Gastrocnemius medialis (tissue), 4 donors: ENCODE data around the gene FDXACB1. TPM values are rescaled to one million over a fixed set of nuclear protein-coding genes. Genes with fewer than 3 reads are reported as not detected.

Experiments
- ATAC-seq, 2 donors: fragments of 150-250 bp; one replicate each; pipeline ENCODE4 v1.9.1; 2016
- DNase-seq, 2 donors: peaks; one replicate each; pipeline ENCODE4 v3.0.0-alpha.2; 2019
- H3K27ac ChIP-seq, 4 donors: fragments of 200-600 bp; sonication (generic); 1 replicate in 1 of 4; 2 replicates in 3 of 4; pipeline ENCODE4 v1.5.1; 2016 to 2018; ENCODE audit warnings: mild to moderate bottlenecking in 2 of 4, moderate library complexity in 1 of 4
- H3K27me3 ChIP-seq, 3 donors: fragments of 200-600 bp; sonication (generic) in 2 of 3; 1 replicate in 1 of 3; 2 replicates in 2 of 3; pipeline versions ENCODE4 v1.5.1 to v1.6.0; 2016 to 2019; ENCODE audit warnings: mild to moderate bottlenecking in 1 of 3, moderate library complexity in 1 of 3
- H3K36me3 ChIP-seq, 2 donors: fragments of 200-600 bp; sonication (generic) in 1 of 2; one replicate each; pipeline ENCODE4 v1.5.1; 2017 to 2018
- H3K4me1 ChIP-seq, 2 donors: fragments of 200-600 bp; sonication (generic) in 1 of 2; one replicate each; pipeline ENCODE4 v1.5.1; 2016 to 2017; ENCODE audit warnings: mild to moderate bottlenecking in 2 of 2
- H3K4me3 ChIP-seq, 4 donors: fragments of 200-600 bp; sonication (generic) in 3 of 4; 1 replicate in 1 of 4; 2 replicates in 3 of 4; pipeline ENCODE4 v1.5.1; 2016 to 2019; ENCODE audit warnings: mild to moderate bottlenecking in 2 of 4
- H3K9me3 ChIP-seq, 3 donors: fragments of 200-600 bp; sonication (generic) in 2 of 3; 1 replicate in 1 of 3; 2 replicates in 2 of 3; pipeline ENCODE4 v1.5.1; 2016 to 2019
- POLR2A ChIP-seq, 2 donors: fragments of 450-650 bp; IDR thresholded peaks; one replicate each; pipeline ENCODE4 v1.6.1; 2017; ENCODE audit warnings: antibody characterized with exemption in 2 of 2, mild to moderate bottlenecking in 2 of 2, moderate library complexity in 2 of 2
- in situ Hi-C, 4 donors: fragments of 200-750 bp; cut with MboI; loops; one replicate each; pipeline versions ENCODE4 v1.15.0 to v1.8.0; 2017; ENCODE audit warnings: low sequenced_read_pairs in 4 of 4
- intact Hi-C: fragments of 100-400 bp; cut with DNase I; formaldehyde crosslinking; loops from one replicate; pipeline ENCODE4 v1.15.1; 2023; ENCODE audit warnings: low total_unique reads
- total RNA-seq, 4 donors: library from RNA; depleted of rRNA; stranded (reverse); fragments of >200 nt; gene quantifications; one replicate each; pipeline versions ENCODE4 v1.1.0 to v1.2.3, GENCODE V29; 2016
- TF ChIP-seq, protein P1 (sequence below), 5 experiments: fragments of 450-650 bp in 3 of 5; fragments of 200-600 bp in 2 of 5; sonication (generic) in 2 of 5; IDR thresholded peaks in 4 of 5; conservative IDR thresholded peaks in 1 of 5; 1 replicate in 4 of 5; 2 replicates in 1 of 5; pipeline ENCODE4 v1.5.1; 2016 to 2019; ENCODE audit warnings: antibody characterized with exemption in 5 of 5, mild to moderate bottlenecking in 3 of 5, moderate library complexity in 3 of 5

The FDXACB1 gene
- total RNA-seq, 4 donors from 2014 or later: 0.11 to 0.91 (median 0.29) TPM

DNA sequence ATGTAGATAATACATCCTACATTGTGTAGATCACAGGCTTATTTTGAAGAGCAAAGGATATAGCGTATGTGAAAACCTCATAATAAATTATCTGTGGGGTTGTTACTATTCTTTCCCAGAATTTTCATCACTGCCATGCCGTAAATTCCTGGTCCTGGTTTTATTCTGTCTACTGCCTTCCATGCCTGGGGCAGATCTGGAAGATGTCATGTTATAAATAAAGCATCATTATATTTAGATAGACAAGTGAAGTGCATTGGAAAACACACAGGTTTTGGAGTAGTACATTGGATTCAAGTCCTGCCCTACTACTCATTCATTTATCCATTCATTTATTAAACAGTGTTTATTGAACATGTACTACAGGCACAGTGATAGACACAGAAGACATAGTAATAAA lies 41.9 kb upstream of the FDXACB1 start:
- no peak overlapping the region for H3K4me3 ChIP-seq
- peaks cover 65 to 79% of the 10 kb centered on the region in 2 donors for H3K4me1 ChIP-seq
- TF ChIP-seq, protein P1, sequence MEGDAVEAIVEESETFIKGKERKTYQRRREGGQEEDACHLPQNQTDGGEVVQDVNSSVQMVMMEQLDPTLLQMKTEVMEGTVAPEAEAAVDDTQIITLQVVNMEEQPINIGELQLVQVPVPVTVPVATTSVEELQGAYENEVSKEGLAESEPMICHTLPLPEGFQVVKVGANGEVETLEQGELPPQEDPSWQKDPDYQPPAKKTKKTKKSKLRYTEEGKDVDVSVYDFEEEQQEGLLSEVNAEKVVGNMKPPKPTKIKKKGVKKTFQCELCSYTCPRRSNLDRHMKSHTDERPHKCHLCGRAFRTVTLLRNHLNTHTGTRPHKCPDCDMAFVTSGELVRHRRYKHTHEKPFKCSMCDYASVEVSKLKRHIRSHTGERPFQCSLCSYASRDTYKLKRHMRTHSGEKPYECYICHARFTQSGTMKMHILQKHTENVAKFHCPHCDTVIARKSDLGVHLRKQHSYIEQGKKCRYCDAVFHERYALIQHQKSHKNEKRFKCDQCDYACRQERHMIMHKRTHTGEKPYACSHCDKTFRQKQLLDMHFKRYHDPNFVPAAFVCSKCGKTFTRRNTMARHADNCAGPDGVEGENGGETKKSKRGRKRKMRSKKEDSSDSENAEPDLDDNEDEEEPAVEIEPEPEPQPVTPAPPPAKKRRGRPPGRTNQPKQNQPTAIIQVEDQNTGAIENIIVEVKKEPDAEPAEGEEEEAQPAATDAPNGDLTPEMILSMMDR (IDR thresholded peaks at IDR 0.05 in 4 of 5, conservative IDR thresholded peaks at IDR 0.05 in 1 of 5): no peak
- no peak for TF ChIP-seq POLR2A (IDR thresholded peaks at IDR 0.05)
- H3K27me3 ChIP-seq: no peaks in the 10 kb centered on the region
- H3K36me3 ChIP-seq: no peaks in the 10 kb centered on the region
- no peak for DNase-seq
- no peak for ATAC-seq
- intact Hi-C loops: no loop called here
- H3K27ac ChIP-seq: peak overlapping the region; percentile 91 to 94 (median 92)
- in situ Hi-C loops: no loop called here
- H3K9me3 ChIP-seq: no peaks in the 10 kb centered on the region

DNA sequence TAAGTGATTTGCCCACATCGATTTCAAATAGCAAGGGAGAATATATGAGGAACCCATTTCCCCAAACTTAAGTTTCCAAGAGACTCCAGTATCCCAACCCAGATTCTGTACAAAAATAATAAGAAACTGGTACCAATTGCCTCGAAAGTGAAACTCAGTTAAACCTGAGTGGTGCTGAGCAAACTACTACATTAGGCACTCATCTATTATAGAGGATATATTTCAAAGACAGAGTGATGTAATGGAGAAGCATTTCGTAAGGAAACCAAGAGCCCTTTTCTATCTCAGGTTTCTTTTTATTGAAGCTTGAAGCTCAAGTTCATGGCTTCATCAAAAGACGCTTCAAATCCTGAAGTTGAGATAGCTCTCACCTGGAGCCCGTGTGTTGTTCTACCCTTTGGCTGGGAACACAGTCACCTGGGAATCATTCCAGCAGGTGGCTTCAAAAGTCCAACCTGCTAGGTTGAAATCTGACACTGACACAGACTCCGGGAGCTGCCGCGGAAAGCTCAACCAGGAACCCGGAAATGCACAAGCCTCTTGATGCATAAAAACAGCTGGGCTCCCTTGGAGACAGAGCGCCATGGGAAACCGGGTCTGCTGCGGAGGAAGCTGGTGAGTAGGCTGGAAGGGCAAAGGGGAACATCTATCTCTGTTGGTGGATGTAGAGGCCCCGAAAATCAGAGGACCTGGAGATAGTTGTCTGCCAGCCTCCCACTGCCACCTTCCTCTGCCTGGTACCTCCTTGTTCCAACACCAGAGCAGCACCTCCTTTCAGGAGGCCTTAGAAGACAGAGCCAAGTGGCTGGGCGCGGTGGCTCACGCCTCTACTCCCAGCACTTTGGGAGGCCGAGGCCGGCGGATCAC lies 39.7 kb upstream of the FDXACB1 start, which contains the start of gene C11orf52:
C11orf52 (plus strand) TSS at position 524 of the 867 bp plus-strand sequence; CDS start at position 584, 60 bp downstream.
- Histone ChIP-seq H3K27me3 (no peaks in the 10 kb centered on the region), H3K4me3 (peak within 1 kb of the TSS; percentile 36 to 45 (median 42)), H3K36me3 (no peaks in the 10 kb centered on the region), H3K9me3 (no peaks in the 10 kb centered on the region), H3K4me1 (peaks cover 53 to 68% of the 10 kb centered on the region in 2 donors), H3K27ac (peak within 1 kb of the TSS; percentile 91 to 94 (median 92))
- DNase-seq (peak; percentile 75 to 90), ATAC-seq (peak; percentile 77 to 89)
- intact Hi-C loops (no loop called here), in situ Hi-C loops (no loop called here)
- TF ChIP-seq, protein P1 (IDR thresholded peaks at IDR 0.05 in 4 of 5, conservative IDR thresholded peaks at IDR 0.05 in 1 of 5): no peak
- peak; percentile 44 to 47 for TF ChIP-seq POLR2A (IDR thresholded peaks at IDR 0.05)

DNA sequence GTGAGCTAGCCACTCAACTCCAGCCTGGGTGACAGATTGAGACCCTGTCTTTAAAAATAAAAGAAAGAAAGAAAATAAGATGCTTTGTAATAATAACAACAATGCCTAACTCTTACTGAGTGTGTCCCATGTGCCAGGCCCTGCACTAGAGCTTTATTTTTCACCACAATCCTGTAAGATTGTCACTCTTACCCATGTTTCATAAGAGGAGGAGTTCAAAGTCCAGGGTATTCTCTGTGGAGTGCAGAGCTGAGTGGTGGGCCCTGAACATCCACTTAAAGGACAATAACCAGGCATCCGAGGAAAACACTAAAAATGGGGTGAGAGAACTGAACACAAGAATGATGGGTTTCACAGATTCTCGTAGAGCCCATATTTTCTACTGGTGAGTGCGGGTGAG lies 38.8 kb upstream of the FDXACB1 start:
- H3K4me1 ChIP-seq: peaks cover 50 to 64% of the 10 kb centered on the region in 2 donors
- no peak for TF ChIP-seq POLR2A (IDR thresholded peaks at IDR 0.05)
- TF ChIP-seq, protein P1 (IDR thresholded peaks at IDR 0.05 in 4 of 5, conservative IDR thresholded peaks at IDR 0.05 in 1 of 5): no peak
- peak overlapping the region; percentile 91 to 94 (median 92) for H3K27ac ChIP-seq
- H3K4me3 ChIP-seq: no peak overlapping the region
- intact Hi-C loops (no loop called here), in situ Hi-C loops (no loop called here)
- H3K9me3 ChIP-seq: no peaks in the 10 kb centered on the region
- DNase-seq: no peak
- H3K36me3 ChIP-seq: no peaks in the 10 kb centered on the region
- no peaks in the 10 kb centered on the region for H3K27me3 ChIP-seq
- no peak for ATAC-seq

DNA sequence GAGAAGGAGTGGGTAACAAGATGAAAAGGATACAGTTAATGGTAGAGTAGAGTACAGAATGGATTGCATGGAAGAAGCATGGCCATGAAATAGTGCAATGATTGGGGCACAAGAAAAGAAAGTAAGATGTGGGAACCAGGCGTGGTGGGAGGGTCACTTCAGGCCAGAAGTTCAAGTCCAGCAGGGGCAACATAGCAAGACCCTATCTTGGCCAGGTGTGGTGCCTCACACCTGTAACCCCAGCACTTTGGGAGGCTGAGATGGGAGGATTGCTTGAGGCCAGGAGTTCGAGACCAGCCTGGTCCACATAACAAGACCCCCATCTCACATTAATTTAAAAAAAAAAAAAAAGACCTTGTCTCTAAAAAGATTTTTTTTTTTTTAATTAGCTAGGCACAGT lies 38.3 kb upstream of the FDXACB1 start:
- H3K9me3 ChIP-seq: no peaks in the 10 kb centered on the region
- DNase-seq: no peak
- no peaks in the 10 kb centered on the region for H3K27me3 ChIP-seq
- intact Hi-C loops: no loop called here
- in situ Hi-C loops: no loop called here
- peaks cover 51 to 60% of the 10 kb centered on the region in 2 donors for H3K4me1 ChIP-seq
- no peaks in the 10 kb centered on the region for H3K36me3 ChIP-seq
- peak overlapping the region; percentile 91 to 94 (median 92) for H3K27ac ChIP-seq
- H3K4me3 ChIP-seq: no peak overlapping the region
- no peak for TF ChIP-seq POLR2A (IDR thresholded peaks at IDR 0.05)
- TF ChIP-seq, protein P1 (IDR thresholded peaks at IDR 0.05 in 4 of 5, conservative IDR thresholded peaks at IDR 0.05 in 1 of 5): no peak
- ATAC-seq: no peak
